KOPT-K1 (cell line): Measurements from ENCODE around the gene HOXC12.

Source experiments
- H3K27ac ChIP-seq: fragments of 200-600 bp; sonication (generic); 2 replicates; pipeline ENCODE4 v1.5.1; 2016; ENCODE audit warnings: antibody characterized with exemption, mild to moderate bottlenecking, low read depth, low read length; ENCODE audit not compliant: poor library complexity, severe bottlenecking
- H3K36me3 ChIP-seq: fragments of 200-600 bp; sonication (generic); 2 replicates; pipeline ENCODE4 v1.5.1; 2017; ENCODE audit warnings: antibody characterized with exemption, mild to moderate bottlenecking, low read length, moderate library complexity; ENCODE audit not compliant: insufficient read depth
- H3K9me3 ChIP-seq: fragments of 200-600 bp; sonication (generic); 2 replicates; pipeline ENCODE4 v1.5.1; 2017; ENCODE audit warnings: antibody characterized with exemption, low read length, mild to moderate bottlenecking; ENCODE audit not compliant: insufficient read depth, poor library complexity, severe bottlenecking

HOXC12 gene, protein sequence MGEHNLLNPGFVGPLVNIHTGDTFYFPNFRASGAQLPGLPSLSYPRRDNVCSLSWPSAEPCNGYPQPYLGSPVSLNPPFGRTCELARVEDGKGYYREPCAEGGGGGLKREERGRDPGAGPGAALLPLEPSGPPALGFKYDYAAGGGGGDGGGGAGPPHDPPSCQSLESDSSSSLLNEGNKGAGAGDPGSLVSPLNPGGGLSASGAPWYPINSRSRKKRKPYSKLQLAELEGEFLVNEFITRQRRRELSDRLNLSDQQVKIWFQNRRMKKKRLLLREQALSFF

DNA sequence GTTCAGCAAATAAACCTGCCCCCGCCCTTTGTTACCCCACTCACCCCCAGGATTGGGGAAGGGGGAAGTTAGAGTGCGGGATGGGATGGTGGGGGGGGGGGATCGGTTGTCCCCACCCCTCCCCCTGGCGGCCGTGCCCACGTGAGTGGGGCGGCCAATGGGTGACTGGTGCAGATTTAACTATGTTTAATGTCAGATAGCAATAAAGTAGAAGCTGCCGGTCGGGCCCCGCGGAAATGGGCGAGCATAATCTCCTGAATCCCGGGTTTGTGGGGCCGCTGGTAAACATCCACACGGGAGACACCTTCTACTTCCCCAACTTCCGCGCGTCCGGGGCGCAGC is at the start of gene HOXC12:
Gene HOXC12, plus strand, starts transcription at position 210 of the 342 bp plus-strand sequence. Its CDS starts 27 bp downstream, at position 237.
- Histone ChIP-seq H3K36me3 (no peaks in the 10 kb centered on the region), H3K27ac (no peak within 1 kb of the TSS), H3K9me3 (no peaks in the 10 kb centered on the region)

DNA sequence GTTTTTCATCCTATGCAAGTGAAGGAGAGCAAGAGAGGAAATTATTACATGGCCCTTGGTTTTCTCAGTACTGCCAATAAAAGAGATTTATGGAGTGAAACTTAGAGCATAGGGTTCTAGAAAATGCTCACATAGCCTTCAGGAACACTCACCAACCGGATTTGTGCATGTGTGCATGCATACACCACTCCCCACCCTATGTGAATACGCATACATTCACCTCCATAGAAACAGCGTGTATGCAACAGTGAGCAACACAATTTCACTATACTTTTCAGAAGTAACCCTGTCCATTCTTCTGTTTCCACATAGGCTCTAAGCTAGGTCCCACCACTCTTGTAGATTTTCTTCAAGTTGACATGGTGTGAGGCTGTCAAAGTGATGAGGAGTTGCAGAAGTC is 47.6 kb upstream of the HOXC12 start:
- Histone ChIP-seq H3K9me3 (no peaks in the 10 kb centered on the region), H3K36me3 (no peaks in the 10 kb centered on the region)

DNA sequence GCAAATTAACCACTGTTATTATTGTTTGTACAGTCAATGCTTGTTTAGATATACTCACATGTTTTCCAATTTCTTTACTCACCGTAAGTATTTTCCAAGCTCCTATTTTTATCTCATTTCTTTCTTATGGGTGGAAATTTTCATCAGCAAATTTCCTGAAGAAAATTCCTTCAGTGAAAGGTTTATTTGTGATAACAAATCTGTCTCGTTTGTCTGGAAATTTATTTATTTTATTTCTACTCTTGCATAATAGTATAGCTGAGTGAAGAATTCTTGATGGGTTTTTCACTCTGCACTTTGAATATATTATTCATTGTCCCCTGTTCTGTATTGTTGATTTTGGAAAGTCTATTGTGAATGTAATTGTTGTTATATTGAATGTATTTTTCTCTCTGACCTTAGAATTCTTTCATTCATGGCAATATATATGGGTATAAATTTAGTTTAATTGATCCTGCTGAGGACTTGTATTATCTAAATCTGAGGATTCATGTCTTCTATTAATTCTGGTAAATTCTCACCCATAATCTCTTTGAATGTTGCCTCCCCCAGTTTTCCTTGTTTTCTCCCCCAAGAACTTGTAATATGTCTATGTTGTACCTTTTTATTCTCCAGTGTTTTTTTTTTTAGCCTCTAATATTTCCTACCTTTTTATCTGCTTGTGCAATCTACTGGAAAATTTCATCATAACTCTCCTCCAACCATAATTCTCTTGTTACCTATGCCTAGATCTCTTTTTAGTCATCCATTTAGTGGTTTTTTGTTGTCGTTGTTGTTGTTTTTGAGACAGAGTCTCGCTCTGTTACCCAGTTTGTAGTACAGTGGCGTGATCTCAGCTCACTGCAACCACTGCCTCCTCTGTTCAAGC is 37.7 kb upstream of the HOXC12 start:
- Histone ChIP-seq H3K27ac (no peak overlapping the region), H3K36me3 (no peaks in the 10 kb centered on the region), H3K9me3 (no peaks in the 10 kb centered on the region)

More for the DNA sequence above, 47.6 kb upstream of the HOXC12 start:
- H3K27ac ChIP-seq, result no peak overlapping the region

- Histone ChIP-seq H3K36me3 (no peaks in the 10 kb centered on the region), H3K9me3 (no peaks in the 10 kb centered on the region)
Measured at GRCh38 chr12:53924521-53925405, 29.9 kb upstream of the HOXC12 start.

GRCh38 chr12:53927220-53928029 is 27.3 kb upstream of the HOXC12 start:
- Histone ChIP-seq H3K36me3 (no peaks in the 10 kb centered on the region), H3K27ac (no peak overlapping the region), H3K9me3 (no peaks in the 10 kb centered on the region)

More at GRCh38 chr12:53924521-53925405, 29.9 kb upstream of the HOXC12 start:
- no peak overlapping the region for H3K27ac ChIP-seq

DNA sequence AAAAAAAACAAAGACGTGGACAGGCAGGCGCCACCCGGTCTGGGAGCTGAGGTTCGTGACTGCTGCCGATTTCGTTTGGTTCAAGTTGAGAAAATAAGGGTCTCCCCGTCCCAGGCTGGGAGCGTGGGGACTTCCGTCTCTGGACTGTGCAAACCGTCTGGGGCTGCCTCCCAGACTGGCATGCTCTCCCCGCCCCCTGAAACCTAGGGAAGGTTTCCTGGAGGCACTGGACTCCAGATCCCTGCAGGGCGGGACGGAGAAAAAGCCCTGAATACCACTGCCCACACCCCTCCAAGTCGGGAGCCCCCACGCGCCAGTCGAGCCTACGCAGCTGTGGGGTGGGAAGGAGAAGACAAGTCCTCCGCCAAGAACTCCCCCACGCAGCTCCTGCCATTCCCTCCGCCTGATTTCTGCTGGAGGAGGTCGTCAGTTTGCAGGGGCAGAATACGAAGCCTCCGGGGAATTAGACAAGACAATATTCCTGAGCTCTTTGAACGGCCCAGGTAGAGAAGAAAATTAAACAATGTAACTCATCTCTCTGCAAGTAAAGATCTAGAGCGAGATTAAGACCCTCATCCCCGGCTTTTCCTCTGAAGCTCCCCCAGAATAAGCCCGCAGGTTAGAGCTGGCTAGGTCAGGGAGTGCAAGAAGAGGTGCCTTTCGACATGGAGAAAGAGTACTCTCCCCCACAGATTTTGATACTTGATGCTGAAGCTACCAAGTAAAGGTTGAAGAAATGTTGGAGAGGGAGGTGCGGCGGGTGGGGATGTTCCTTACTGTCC is 26.5 kb upstream of the HOXC12 start:
- Histone ChIP-seq H3K36me3 (no peaks in the 10 kb centered on the region), H3K9me3 (no peaks in the 10 kb centered on the region), H3K27ac (no peak overlapping the region)

GRCh38 chr12:53929527-53929926 is 25.2 kb upstream of the HOXC12 start:
- no peaks in the 10 kb centered on the region for H3K9me3 ChIP-seq
- no peaks in the 10 kb centered on the region for H3K36me3 ChIP-seq
- no peak overlapping the region for H3K27ac ChIP-seq

GRCh38 chr12:53930591-53931255 is 24.0 kb upstream of the HOXC12 start:
- Histone ChIP-seq H3K36me3 (no peaks in the 10 kb centered on the region), H3K27ac (no peak overlapping the region), H3K9me3 (no peaks in the 10 kb centered on the region)

DNA sequence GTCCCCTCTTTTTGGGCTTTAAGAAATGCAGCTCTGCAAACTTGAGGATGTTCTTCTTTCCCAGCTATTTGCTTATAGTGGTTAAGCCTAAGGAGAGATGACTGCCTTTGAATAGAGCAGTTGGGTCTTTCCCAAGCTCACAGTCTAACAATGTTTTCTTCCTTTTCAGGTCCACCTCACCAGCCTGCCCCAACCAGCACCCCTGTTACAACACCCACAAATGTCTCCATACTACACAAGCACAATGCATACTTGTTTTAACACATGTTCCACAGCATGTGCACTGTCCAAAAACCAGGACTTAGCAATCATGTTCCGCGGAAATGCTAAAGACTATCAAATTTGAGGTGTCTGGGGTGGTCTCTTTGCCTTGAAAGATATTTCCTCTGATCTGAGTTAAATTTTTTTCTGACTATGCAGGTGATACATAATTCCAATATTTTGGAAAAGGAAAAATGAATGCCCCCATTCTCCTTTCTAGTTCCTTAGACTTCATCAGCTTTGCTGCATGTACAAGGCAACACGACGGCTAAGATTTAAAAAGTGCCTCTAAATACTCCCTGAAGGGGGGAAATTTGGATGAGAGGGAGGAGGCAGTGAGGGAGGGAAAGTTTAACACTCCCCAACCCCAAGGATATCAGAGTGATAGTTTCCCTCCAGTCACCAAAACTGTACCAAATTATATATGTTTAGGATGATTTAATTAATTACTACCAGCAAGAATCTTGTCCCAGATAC is 22.7 kb upstream of the HOXC12 start:
- H3K27ac ChIP-seq, result no peak overlapping the region
- H3K9me3 ChIP-seq, result no peaks in the 10 kb centered on the region
- H3K36me3 ChIP-seq, result no peaks in the 10 kb centered on the region

GRCh38 chr12:53932915-53933314 is 21.8 kb upstream of the HOXC12 start:
- Histone ChIP-seq H3K27ac (no peak overlapping the region), H3K9me3 (no peaks in the 10 kb centered on the region), H3K36me3 (no peaks in the 10 kb centered on the region)

DNA sequence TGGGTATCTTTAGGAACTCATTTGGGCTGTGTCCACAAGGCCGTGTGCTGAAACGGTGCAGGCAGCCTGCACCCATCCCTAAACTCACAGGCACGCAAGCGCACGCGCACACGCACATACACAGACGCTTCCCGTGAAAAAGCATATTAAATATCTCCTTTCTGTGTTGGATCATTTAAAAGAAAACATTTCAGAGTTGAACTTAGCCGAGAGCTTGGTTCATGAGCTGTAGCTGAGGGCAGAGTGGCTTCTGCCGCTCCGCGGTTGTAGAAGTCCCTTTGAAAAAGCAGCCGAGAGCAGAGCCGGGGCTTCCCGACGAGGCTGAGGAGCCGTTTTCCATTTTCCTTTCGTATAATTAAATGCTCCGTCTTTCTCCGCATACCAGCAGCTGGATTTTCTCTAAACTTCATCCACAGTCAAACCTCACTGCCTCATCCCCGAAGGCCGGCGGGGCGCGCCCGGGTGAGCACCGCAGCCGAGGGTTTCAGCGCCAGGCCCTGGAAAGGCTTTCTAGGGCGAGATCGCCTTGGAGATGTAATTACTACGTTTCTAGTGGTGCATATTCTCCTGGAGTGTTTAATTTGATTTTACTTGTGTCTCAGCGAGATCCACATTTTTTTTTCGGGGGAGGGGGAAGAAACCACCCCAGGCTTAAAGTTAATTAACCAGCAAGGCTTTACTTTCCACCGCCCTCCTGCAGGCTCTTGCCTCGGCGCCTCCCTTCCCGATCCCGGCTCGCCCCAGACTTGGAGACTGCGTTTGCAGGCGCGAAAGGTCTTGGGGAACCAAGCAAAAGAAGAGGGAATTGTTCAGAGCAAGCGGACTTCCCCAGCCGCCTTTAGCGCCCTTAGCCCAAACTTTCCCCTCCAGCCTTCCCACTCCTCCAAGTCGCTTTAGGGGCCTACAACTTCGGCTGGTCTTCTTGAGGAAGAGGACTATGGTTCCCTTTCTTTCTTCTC is 19.0 kb upstream of the HOXC12 start:
- Histone ChIP-seq H3K27ac (no peak overlapping the region), H3K9me3 (no peaks in the 10 kb centered on the region), H3K36me3 (no peaks in the 10 kb centered on the region)

DNA sequence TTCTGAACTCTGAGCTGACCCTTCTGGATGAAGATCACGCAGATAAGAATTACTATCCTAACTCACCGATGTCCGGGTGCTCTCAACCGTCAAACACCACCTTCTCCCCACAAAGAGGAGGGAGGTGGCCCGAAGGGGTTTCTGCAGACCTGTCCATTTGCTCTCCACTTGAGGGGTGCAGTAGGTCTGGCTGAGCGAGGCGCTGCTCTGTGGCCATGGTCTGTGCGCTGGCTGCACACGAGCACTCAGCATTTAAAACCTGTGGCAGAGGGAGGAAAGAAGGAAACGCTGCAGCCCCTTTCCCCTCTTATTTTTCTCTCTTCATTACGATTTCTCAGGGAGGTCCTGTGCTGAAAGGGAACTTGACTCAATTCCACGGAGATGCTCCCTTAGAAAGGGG is 17.6 kb upstream of the HOXC12 start:
- Histone ChIP-seq H3K27ac (no peak overlapping the region), H3K9me3 (no peaks in the 10 kb centered on the region), H3K36me3 (no peaks in the 10 kb centered on the region)
